Measurements from ENCODE around the gene SCN4A. TPM values are rescaled to one million over a fixed set of nuclear protein-coding genes. Genes with fewer than 3 reads are reported as not detected.
A peak's percentile ranks its signal among the peaks of the same experiment; 100 is the strongest.

Gene SCN4A
- total and polyA plus RNA-seq, 7 donors = 3.8 to 137 (median 45.9) TPM

DNA sequence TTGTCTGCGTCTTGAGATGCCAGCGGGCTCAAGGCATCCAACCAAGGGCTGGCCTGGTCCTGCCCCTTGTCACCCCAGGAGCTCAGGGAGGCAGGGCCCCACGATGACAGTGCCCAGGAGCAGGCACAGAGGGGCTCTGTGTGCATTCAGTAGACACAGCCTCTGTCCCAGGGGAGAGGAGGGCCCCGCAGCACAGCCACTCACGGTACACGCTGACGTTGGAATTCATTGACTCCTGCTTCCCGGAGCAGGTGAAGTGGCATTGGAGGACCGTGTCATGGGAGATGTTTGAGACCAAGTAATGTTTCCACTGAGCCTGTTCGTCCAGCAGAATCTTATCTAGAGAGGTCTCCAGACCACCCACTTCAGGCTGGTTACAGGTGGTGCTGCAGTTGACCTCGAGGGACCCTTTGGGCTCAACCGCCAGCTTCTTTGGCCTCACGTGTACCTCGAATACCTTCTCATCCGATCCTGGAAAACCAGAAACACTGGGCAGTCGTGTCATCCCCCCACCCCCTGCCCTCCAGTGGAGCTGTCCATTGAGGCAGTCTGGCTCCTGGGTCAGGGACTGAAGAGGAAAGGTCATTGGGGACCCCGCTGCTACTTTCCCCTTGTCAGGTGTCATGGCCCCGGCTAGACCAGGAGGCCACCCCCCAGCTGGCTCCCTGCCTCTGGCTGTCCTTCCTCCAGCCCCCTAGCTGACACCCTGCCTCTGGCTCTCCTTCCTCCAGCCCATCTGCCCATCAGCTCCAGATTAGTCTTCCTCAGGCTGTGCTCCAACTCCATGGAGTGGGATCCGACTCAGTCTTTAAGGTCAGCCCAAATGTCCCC is 32.4 kb upstream of the SCN4A start:
- WGBS, 3 donors = 65 to 70% (median 68%) methylated on average over 19 of the region's 19 CpGs
- Histone ChIP-seq H3K36me3 (ENCODE audit: insufficient read depth in 1 of 2, low read depth in 1 of 2) (no peaks in the 10 kb centered on the region), H3K27me3 (ENCODE audit: insufficient read depth in 3 of 3, low read length in 2 of 3) (peaks cover 0 to 2% (median 0%) of the 10 kb centered on the region in 3 donors), H3K4me1 (peaks cover 19% of the 10 kb centered on the region), H3K27ac (no peak overlapping the region), H3K4me3 (peak overlapping the region; percentile 58), H3K9me3 (no peaks in the 10 kb centered on the region)
- ATAC-seq (no peak), DNase-seq (no peak)
- intact Hi-C loops (cut with DNase I) = no loop called here
- TF ChIP-seq, protein P1, sequence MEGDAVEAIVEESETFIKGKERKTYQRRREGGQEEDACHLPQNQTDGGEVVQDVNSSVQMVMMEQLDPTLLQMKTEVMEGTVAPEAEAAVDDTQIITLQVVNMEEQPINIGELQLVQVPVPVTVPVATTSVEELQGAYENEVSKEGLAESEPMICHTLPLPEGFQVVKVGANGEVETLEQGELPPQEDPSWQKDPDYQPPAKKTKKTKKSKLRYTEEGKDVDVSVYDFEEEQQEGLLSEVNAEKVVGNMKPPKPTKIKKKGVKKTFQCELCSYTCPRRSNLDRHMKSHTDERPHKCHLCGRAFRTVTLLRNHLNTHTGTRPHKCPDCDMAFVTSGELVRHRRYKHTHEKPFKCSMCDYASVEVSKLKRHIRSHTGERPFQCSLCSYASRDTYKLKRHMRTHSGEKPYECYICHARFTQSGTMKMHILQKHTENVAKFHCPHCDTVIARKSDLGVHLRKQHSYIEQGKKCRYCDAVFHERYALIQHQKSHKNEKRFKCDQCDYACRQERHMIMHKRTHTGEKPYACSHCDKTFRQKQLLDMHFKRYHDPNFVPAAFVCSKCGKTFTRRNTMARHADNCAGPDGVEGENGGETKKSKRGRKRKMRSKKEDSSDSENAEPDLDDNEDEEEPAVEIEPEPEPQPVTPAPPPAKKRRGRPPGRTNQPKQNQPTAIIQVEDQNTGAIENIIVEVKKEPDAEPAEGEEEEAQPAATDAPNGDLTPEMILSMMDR (IDR thresholded peaks at IDR 0.05) = no peak

DNA sequence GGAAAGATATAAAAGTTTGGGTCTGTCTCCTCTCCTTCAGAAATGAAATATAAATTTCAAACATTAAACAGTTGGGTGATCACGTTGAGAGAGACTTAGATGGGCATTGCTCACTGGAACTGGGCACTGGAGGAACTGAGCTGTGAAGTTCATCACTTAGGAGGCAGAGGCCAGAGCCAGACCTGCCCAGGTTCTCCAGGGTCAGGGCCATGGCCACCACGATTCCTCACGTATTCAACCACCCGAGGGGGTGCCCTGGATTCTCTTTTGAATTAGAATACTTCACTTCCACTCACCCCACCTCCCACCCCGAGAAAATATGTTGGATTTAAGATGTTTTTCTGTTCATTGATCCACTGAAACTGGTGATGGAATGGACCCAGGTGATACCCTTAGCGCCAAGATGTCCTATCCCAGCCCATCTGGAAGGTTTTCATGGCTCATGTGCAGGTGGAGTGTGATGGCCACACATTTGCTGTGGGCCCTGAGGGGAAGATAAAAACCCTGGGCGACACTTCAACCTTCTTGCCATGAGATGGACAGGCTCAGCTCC is 31.6 kb upstream of the SCN4A start:
- ATAC-seq (no peak), DNase-seq (no peak)
- peaks cover 0 to 9% (median 4%) of the 10 kb centered on the region in 3 donors for H3K27me3 ChIP-seq (ENCODE audit: insufficient read depth in 3 of 3, low read length in 2 of 3)
- TF ChIP-seq, protein P1 (IDR thresholded peaks at IDR 0.05) = no peak
- peaks cover 19% of the 10 kb centered on the region for H3K4me1 ChIP-seq
- no peaks in the 10 kb centered on the region for H3K9me3 ChIP-seq
- WGBS, 3 donors = 88 to 91% (median 89%) methylated on average over 7 of the region's 7 CpGs
- H3K27ac ChIP-seq = no peak overlapping the region
- intact Hi-C loops (cut with DNase I) = no loop called here
- no peaks in the 10 kb centered on the region for H3K36me3 ChIP-seq (ENCODE audit: insufficient read depth in 1 of 2, low read depth in 1 of 2)
- no peak overlapping the region for H3K4me3 ChIP-seq

DNA sequence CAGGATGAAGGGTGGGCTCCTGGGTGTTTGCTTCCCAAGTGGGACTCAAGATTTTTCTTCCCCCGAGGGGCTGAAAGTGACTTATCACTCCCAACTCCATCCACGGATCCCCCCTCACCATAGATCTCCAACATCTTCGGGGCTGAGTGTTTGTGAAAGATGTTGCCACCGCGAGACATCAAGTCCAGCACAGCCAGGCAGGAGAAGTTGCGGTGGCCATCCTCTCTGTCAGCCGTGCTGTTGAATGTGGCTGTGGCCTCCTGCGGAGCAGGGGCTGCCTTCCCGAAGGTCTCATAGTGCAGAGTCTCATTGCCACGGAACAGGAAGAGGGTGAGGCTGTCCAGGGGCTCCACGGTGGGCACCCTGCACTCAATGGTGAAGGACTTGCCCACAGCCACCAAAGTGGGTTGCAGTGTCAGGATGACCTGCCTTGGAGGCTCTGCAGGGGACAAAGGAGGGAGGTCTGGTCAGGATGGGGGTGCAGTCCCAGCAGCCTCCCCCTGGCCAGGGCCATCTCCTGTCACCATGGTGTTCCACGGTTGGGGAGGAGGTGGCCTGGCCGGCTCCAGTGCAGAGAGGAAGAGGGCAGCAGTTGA is 30.9 kb upstream of the SCN4A start:
- no peak overlapping the region for H3K4me3 ChIP-seq
- WGBS, 3 donors = 76 to 79% (median 76%) methylated on average over 13 of the region's 13 CpGs
- H3K27me3 ChIP-seq (ENCODE audit: insufficient read depth in 3 of 3, low read length in 2 of 3) = peaks cover 0 to 15% (median 4%) of the 10 kb centered on the region in 3 donors
- H3K27ac ChIP-seq = no peak overlapping the region
- ATAC-seq = no peak
- H3K4me1 ChIP-seq = peaks cover 25% of the 10 kb centered on the region
- H3K36me3 ChIP-seq (ENCODE audit: insufficient read depth in 1 of 2, low read depth in 1 of 2) = no peaks in the 10 kb centered on the region
- no peaks in the 10 kb centered on the region for H3K9me3 ChIP-seq
- intact Hi-C loops (cut with DNase I) = no loop called here
- no peak for DNase-seq
- TF ChIP-seq, protein P1 (IDR thresholded peaks at IDR 0.05) = no peak

DNA sequence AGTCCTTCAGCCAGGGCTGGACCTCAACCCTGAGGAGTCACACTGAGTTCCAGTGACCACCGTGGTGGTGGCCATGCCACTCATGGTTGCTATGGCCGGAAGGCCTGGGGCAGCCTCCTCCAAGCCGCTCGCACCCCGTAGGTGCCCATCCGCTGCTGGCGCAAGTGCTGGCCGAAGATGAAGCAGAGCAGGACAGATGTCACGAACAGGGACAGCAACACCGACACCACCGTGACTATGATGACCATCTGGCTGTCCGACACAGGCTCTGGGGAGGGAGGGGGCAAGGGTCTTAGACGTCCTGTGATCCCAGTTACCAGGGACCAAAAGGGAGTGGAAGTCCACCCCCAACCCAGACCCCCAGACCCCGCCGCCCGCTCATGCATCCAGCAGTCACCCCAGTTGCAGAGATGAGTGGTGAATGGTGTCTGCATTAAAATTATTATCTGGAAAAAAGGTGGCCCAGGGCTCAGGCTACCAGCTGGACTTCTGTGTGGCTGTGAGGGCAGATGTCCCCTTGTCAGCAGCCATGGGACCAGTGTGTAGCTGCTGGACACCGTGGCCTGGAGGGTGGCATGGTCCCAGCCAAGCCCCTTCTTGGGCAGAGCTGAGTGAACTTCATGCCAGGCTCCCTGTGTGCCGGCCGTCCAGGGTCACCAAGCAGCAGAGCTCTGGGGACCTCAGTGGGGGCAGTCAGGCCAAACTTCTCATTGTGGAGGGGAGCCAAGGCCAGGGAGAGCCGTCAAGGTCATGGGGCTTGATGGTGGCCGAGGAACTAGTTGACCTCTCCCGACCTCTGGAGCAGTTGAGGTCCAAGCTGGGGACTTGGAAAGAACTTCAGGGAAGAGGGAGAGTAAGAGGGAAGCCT is 30.2 kb upstream of the SCN4A start:
- Histone ChIP-seq H3K27ac (peak overlapping the region; percentile 41), H3K4me3 (no peak overlapping the region), H3K27me3 (ENCODE audit: insufficient read depth in 3 of 3, low read length in 2 of 3) (peaks cover 0 to 17% (median 4%) of the 10 kb centered on the region in 3 donors), H3K9me3 (no peaks in the 10 kb centered on the region), H3K36me3 (ENCODE audit: insufficient read depth in 1 of 2, low read depth in 1 of 2) (no peaks in the 10 kb centered on the region), H3K4me1 (peaks cover 20% of the 10 kb centered on the region)
- TF ChIP-seq, protein P1 (IDR thresholded peaks at IDR 0.05) = no peak
- WGBS, 3 donors = 60 to 71% (median 66%) methylated on average over 19 to 22 of the region's 22 CpGs
- no peak for ATAC-seq
- intact Hi-C loops (cut with DNase I) = no loop called here
- DNase-seq = no peak

Measured in psoas muscle (tissue), 8 donors.